ENCODE measurements around the gene STPG3.

The STPG3 gene

DNA sequence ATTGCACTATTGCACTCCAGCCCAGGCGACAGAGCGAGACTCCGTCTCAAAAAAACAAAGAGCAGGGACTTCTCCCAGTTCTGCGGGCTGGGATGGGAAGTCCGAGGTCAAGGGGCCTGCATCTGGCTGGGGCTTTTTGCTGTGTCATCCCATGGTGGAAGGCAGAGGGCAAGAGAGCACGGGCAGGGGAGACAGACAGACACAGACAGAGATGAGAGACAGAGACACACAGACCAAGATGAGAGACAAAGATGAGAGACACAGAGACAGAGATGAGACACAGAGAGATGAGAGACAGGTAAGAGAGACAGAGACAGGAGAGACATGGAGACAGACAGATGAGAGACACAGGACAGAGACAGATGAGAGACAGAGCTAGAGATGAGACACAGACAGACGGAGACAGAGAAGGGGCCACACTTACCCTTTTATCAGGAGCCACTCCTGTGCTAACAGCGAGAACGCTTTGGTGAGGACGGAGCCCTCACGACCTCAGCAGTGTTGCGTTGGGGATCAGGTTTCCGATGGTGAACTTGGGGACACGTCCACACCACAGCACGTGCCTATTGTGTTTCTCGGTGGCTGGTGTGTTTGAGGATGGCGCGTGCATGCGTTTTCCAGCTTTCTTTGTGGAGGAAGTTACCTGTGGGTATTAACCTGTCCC, 17.6 kb downstream of the STPG3 start:
- no peak for DNase-seq

DNA sequence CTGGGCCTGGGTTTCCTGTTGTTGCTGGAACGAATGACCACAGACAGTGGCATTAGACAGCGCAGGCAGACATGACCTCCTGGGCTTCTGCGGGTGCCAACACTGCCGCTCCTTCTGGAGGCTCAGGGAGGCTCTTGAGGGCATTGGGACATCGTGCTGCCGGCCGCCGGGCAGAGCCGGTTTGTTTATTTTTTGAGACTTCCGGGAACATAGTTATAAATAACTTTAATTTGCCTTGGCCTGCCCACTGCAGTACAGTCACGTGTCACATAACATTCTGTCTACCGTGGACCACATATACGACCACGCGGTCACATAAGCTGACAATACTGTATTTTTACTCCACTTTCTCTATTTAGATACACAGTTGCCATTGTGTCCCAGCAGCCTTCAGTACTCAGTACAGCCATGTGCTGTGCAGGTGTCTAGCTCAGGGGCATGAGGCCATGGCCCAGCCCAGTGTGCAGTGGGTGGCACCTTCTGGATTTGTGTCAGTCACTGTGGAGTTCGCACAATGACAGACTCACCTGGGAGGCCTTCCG, 18.2 kb downstream of the STPG3 start:
- no peak for DNase-seq

DNA sequence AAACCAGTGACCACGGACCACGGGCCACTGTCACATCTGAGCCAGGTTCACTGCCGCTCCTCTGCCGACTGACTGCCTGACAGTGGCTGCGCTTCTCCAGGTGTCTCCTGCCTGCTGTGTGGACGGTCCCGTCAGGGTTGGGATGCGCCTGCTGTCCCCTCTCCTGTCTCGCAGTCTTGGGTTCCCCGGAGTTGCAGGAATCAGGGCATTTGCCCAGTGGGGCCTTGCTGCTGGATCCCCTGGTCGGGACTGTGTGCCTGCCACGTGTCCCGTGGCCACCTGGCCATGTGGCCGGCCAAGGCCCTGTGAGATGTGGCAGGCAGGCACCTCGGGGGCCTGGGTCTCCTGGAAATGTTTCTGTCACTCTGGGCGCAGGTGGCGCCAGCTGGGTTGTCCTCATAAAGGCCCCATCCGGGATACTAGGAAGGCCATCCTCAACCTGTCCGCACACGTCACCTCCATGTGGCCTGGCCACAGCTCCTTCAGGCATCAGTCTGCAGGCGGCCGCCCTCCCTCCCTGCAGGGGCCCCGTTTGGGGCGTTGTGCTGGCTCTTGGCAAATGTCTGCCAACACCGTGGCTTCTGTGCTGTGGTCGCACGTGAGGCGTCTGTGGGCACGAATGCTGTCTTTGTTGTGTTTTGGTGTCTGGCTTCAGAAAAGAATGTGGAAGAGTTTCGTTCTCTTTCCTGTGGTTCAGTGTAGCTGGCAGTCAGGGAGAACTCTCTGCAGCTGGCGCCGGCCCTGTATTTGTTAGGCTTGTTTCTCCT, 20.0 kb downstream of the STPG3 start:
- peak; percentile 40 for DNase-seq

DNA sequence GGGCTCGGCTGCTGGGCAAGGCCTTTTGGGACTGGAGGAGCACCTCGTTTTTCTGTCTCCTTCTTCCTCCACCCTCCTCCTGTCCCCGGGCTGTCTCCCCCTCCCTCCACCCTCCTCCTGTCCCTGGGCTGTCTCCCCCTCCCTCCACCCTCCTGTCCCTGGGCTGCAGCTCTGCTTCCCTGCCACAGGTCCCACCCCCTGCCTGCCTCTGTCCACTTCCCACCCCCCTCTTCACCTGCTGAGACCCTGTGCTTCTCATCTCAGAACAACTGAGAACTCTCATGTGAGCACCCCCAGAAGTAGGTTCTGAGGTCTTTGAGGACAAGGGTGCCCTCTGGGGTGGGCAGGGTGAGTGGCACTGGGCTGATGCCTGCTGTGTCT, 20.6 kb downstream of the STPG3 start:
- no peak for DNase-seq

DNA sequence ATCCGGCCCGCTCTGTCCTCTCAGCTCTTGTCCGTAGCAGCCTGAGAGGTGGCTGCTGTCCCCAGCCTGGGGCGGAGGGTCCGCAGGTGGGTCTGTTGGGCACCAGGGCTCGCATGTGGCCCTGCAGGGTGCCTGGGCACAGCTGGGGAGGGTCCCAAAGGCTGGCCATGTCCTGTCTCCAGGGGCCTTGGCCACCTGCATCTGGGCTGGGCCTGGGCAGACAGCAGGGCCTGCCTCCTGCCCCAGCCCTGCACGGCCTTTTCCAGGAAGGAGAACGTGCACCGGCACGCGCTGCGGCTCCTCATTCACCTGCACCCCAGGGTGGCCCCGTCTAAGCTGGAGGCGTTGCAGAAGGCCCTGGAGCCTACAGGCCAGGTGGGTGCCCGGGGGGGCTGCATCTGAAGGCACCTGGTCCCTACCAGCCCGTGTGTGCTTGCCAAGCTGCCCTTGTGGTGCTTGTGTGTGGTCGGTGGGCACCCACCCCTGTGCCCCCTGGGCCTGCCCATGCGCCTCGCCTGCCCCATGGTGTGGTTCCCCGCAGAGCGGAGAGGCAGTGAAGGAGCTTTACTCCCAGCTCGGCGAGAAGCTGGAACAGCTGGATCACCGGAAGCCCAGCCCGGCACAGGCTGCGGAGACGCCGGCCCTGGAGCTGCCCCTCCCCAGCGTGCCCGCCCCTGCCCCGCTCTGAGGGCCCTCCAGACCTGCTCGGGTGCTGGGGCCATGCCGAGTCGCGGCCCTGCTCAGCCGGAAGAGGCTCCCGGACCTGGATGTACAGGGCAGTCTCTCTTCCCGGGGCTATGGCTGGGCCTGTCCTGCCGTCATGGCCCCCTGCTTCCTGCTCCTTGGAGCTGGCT, 21.4 kb downstream of the STPG3 start:
- DNase-seq: no peak

DNA sequence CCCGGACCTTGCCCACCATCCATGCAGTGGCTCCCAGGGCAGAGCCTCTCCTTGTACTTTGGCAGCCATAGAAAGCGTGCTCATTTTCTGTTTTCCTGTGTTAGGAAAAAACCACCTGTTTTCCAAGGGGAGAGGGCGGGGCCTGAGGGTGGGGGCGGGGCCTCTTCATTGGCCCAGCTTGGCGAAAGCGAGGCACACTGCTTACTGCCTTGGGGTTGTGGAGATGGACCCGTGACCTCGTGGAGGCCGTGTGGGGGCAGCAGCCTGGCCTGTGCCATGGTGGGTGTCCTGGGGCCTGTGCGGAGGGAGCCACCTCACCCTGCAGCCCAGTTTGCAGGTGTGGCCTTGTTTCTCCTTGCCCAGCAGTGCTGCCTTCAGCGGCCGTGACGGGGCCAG, 22.0 kb downstream of the STPG3 start:
- DNase-seq: no peak

DNA sequence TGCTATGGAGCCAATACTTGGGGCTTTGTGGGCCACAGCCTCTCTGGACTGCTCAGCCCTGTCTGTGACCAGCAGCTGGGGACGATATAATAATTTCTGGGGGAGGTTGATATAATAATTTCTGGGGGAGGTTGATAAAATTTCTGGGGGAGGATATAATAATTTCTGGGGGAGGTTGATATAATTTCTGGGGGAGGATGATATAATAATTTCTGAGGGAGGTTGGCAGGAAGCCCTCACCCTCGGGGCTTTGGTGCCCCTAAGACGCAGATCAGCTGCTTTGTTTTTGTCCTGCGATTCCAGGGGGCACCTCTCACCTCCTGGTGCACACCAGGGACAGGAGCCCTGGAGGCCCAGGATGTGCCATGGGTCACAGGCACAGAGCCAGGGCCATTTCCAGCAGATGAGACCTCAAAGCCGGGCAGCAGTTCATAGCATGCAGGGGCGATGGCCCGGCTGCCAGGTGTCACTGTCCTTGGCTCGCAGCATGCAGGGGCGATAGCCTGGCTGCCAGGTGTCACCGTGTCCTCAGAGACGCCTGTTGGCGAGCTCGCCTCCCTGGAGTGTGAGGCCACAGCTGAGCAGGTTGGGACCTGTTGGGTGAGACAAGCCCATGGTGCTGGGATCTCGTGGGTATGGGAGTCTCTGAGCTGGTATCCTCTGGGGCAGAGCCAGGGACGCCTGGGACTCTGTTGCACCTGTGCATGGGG, 22.7 kb downstream of the STPG3 start:
- no peak for DNase-seq

DNA sequence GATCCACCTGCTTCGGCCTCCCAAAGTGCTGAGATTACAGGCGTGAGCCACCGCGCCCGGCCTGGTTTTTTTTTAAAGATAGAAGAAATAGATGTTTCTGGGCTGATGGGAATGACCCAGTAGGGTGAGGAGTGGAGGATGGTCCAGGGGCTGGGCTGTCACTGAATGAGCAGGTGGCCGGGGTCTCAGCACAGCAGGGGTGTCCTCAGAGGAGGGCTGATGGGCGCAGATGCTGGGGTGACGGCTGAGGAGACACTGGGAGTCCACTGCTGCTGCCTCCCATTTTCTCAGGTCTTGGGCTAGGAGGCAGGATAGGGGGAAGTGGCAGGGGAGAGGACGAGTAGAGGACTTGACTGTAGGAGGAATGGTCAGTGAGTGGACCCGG, 24.1 kb downstream of the STPG3 start:
- DNase-seq: no peak

DNA sequence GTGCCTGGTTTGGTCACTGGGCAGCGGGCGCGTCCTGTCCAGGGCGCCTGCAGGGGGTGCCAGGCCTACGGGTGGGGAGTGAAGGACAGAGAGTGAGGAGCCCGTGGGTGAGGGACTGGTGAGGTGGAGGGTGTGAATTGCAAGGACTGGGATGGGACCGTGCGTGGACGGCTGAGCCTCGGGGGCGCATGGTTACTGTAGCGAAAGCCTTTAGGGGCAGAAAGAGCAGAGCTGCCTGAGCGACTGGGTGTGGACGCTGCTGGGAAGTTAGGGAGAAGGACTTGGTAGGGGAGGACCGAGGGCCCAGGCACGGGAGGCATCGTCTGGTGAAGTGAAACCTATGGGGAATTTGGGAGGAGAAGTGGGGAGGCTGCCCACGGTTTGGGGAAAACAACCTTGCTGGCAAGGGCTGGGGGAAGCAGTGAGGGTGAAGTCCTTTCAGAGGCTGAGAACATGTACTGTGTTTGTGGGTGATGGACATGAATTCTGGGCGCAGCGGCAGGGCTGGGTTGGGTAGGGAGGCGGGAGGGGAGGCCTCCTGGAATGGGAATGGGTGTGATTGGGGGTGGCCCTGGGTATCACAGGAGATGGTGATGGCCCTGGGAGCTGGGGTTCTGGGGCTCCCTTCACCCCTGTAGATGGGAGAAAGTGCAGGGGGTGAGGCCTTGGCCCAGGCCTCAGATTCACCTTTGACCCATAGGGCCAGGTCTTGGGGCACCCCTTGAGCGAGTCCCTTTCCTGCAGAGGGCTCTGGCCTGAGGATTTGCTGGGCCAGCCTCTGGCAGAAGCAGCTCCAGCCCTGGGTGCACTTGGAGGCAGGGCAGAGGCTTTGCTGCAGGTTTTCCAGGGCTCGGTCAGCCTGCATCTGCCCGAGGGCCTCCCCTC, 24.7 kb downstream of the STPG3 start:
- DNase-seq: no peak

DNA sequence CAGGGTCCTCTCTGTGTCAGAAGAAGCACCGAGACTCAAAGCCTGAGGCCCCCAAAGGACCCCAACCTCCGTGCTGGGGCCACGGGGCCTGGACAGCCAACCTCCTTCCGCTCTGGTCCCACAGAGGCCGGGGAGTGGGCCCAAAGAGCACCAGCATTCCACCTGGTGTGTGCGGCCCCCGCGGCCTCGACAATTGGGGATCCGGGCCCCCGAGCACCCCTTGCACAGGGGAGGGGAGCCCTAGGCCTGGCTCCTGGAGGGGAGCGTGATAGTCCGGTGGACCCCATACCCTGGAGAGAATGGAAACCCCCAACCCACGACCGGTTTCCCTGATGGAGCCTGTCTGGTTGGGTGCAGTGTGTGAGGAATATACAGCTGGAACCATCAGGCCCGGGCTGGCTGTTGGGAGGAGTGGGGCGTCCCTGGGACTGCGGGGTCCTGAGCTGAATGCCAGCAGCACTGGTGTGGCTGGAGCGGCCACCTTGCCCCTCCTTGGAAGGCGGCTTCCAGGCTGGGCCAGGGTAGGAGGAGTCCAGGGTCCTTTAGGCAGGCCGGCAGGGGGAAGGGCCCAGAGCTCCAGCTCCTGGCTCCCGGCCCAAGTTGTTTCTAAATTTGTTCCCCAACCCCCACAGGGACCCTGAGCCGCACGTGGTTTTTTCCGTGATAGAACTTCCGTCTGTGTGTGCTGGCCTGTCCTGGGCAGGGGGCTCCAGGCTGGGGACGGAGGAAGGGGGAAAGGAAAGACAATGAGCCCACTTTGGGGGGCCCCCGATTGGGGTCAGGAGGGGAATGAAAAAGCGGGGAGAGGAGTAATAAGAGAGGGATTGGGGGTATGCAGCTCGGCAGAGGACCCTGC, 25.6 kb downstream of the STPG3 start:
- no peak for DNase-seq

DNA sequence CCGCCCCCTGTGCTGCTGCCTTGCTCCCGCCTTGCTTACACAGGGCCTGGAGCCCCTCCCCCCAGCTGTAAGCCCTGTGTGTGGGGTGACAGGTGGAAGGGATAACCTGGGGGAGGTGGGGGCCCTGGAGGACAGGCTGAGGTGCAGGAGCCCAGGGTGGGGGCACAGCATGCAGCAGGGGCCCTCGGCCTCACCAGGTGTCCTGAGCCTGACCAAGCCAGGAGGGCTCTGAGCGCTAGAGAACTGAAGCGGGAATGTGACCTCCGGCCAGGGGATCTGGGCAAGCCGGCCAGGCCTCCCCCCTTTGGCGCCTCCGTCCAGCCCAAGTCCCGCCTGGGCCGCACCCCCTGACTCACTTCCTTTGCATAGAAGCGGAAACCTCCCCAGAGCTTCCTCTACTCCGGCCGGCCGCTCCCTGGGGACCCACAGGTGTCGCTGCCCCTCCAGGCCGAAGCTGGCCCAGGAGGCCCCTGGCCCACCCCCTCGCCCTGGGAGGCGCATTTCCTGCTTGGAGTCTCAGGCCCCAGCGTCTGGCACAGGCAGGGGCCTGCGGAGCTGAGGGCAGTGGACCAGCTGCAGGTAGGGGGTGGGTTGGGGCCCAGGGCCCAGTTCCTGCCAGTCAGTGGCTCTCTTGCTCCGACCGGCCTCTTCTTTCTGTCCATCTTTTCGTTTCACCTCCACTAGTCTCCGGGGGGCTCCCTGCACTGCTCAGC, 26.4 kb downstream of the STPG3 start, which contains the start of gene TOR4A:
TOR4A (plus strand) TSS at position 398 of the 713 bp plus-strand sequence. CDS start 964 bp downstream, outside the sequence.
- peak; percentile 59 for DNase-seq

DNA sequence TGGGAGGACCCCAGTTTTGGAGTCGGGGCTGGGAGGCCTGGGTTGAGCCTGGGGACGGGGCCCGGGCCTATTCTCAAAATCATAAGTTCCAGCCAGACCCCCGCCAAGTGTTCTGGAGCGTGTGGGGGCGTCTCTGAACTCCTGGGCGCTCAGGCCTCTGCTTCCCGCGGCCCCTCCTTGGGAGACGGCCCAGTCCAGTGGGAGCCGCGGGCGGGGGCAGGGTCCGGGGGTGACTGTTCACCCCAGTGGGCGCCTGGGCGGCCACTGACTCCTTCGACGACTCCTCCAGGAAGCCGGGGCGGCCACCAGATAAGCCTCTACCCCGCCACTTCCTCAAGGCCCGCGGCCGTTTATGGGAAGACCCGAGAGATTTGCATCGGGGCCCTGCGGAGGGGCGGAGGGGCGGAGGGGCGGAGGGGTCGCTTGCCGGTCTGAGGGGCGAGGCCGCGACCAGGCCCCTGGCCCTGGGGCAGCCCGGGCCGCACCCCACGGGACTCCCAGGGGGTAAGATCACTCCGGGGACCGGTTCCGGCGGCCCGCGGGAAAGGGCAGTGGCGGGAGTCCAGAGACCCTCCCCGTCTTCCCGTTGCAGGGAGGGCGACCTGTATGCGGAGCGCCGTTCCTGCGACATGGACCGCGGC, 27.1 kb downstream of the STPG3 start:
- no peak for DNase-seq

DNA sequence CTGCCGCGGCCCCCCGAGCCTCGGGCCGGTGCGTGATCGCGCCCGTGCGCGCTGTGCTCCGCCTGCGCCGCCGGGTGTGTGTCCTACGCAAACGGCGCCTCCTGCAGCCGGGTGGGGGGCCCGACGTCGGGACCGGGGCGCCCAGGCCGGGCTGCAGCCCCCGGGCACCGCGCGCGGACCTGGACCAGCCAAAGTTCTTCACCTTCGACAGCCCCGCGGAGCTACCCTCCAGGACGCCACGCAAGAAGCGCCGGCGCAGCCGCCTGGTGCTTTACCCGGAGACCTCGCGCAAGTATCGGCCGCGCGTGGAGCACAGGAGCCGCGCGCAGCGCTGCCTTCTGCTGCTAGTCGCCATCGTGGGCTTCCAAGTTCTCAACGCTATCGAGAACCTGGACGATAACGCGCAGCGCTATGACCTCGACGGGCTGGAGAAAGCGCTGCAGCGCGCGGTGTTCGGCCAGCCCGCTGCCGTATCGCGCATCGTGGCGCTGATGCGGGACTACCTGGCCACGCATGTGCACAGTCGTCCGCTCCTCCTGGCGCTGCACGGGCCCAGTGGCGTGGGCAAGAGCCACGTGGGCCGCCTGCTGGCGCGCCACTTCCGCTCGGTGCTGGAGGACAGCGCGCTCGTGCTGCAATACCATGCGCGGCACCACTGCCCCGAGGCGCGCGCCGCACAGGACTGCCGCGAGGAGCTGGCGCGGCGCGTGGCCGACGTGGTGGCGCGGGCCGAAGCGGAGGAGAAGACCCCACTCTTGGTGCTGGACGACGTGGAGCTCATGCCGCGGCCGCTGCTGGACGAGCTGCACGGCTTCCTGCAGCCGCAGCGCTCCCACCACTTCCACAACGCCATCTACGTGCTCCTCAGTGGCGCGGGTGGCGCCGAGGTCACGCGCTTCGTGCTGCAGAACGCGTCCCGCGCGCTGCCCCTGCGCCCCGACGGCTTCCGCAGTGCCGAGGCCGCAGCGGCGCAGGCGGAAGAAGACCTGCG, 27.9 kb downstream of the STPG3 start:
- DNase-seq: no peak

DNA sequence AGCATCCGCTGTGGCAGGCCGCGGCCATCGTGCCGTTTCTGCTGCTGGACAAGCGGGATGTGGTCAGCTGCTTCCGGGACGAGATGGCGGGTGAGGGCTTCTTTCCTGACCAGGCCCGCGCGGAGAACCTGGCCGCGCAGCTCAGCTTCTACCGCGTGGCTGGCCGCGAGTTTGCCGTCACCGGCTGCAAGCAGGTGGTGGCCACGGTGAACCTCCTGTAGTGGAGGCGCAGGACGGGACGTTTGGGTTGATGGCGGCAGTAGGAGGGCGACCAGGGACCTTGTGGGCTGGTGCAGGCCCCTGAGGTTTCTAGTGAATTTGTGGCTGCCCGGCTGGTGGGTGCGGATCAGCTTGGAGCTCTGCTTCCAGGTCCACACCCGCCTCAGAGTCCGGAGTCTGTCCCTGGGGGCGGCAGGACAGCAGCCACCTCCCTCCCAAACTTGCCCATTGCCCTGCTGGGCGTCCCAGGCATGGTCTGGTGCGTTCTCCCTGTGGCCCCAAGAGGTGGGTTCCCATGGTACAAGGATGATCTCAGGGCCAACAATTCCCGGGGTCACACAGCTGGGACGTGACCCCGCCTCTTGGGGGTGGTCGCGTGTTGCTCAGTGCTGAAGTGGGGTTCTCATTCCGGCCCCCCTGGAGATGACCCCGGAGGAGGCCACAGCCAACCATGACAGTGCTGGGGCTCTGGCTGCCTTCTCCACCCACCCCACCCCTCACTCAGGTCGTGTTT, 28.8 kb downstream of the STPG3 start:
- DNase-seq: no peak

DNA sequence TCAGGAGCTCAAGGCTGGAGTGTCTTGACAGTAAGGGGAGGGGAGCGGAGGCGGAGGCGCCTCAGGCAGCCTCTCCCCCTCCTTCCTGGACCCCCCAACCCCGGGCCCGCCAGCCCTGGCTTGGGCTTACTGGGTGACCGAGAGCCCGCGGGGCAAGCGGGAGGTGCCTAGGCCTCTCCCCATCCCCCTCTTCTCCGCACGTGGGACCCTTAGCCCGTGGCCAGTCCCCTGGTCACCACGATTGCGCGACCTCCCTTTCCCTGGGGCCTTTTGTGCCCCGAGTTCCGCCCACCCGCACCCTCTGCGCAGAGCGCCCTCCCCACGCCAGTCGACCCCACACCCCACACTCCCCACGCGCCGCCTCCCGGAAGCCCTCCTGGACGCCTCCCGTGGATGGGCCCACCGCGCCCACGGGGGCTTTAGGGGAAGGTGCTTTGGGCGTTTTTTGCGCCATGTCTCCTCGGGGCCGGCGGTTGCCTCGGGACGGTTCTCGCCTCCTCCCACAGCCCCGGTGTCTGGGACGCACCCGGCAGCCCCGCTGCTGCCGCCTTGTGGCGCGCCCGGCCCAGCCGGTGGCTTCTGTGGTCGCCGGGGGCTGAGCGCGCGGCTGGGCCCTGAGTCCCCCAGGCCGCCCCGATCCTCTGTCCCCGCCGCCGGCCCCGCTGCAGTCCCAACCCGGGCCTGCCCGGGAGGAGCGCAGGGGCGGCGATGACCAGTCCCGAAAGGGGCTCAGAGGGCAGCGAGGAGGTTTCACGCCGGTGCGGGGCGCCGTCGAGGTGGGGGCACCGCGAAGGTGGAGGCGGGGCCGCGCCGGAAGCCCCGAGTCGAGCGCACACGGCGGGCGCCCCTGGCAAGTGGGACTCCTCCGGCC, 29.6 kb downstream of the STPG3 start:
- DNase-seq: no peak

DNA sequence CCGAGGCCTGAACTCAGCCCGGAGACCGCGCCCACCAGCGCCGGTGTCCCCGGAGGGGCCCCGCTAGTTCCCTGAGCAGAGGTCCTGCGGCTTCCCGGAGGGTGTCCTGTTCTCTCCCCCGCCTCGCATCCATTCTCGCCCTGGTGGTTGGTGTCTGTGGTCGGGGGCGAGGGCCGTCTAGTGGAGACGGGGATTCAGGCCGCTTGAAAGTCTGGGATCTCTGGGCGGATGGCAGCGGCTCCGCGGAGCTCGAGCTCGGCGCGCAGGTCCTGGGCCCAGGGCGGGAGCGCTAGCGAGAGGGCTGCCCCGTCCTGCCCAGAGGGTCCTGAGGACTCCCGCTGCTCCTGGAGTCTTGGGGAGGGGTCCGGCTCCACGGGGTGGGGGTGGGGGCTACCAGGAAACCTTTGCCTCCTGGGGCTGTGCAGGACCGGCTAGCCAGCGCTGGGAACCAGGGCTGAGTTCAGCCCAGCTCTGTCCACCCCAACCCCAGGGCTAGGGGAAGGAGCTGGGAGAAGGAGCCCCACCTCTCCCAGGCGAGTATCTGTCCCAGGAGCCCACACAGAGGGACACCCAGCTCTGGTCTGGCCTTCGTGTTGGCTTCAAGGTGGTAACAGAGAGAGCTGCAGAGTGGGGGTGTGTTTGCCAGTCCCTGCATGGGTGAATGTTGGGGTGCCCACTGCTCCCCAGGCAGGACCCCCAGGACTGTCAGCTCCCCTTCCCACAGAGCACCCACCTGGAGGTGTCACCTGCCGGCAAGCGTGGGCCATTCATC, 30.4 kb downstream of the STPG3 start:
- DNase-seq: no peak
